CD4-positive, alpha-beta T cell treated with Interleukin-21 for 1 hour (primary cell): ENCODE data around the gene WIPF3.
"Not testable (repeated sequence)": the region's sequence is repeated elsewhere in the genome, so short reads cannot be mapped to it uniquely, and the experiment has no call there.

Experiments
- DNase-seq: peaks from one replicate; pipeline ENCODE4 v3.0.0-alpha.2; 2020

WIPF3 gene

DNA sequence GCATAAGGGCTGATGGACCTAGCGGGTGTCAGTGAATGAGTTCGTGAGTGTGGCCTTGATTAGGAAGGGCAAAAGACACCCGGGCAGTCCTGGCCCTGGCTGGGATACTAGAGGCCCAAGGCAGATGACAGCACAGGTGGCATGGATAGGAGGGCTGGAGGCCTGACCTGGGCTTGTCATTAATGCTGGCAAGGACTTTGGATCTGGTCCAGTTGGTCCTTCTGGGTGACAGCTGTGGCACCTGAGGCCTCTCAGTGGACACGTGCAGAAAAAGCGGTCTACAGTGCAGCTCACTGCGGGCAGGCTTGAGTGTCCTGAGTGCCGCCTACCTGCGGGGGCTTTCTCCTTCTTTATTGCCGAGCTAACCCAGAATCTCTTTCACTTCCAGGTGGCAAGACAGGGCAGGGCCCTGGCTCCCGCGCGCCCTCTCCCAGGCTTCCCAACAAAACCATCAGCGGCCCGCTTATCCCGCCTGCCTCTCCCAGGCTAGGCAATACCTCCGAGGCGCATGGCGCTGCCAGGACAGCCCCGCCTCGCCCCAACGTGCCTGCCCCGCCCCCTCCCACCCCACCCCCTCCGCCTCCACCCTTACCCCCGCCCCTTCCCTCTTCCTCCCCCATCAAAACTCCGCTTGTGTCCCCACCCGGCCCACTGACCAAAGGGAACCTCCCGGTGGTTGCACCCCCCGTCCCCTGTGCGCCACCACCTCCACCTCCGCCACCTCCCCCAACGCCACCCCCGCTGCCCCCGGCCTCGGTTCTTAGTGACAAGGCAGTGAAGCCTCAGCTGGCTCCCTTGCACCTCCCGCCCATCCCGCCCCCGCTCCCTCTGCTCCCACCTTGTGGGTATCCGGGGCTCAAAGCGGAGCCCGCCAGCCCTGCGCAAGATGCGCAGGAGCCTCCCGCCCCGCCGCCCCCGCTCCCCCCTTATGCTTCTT is 77.4 kb downstream of the WIPF3 start:
- no peak for DNase-seq

DNA sequence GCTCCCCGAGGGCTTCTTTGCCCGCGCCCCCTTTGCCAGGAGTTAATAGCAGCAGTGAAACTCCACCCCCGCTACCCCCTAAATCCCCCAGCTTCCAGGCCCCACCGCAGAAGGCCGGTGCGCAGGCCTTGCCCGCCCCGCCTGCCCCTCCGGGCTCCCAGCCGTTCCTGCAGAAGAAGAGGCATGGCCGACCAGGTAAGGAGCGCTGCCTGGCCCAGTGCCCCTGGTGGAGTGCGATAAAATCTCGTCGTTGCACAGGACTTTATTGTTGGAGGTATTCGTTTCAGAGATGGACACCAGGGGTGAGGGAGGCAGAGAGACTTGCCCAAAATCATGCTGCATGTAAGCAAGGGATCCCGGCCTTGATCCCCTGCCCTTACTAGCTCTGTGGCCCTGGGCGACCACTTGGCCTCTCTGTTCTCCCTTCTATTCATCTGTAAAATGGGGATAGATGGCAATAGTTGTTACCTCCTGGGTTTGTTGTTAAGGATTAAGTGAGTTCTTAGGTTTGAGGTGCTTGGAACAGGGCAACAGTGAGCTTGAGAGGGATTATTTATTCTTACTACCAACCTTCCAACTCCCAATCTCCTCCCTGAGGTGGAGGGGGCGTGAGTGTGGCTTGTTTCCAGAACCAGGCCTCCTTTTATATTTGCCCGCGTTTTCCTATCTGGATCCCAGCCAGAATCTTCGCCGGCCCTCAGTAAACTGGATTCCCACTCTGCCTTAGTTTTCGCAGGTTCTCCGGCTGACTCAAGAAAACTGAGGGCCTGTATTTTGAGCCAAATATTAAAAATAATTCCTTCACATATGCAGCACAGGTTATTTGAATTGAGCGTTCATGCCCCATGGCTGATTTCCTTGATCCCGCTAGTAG is 78.3 kb downstream of the WIPF3 start:
- no peak for DNase-seq

- DNase-seq, result no peak
These were observed 79.3 kb downstream of the WIPF3 start for GRCh38 chr7:29885626-29886025.

- no peak for DNase-seq
These were observed 80.5 kb downstream of the WIPF3 start for GRCh38 chr7:29886827-29887226.

DNA sequence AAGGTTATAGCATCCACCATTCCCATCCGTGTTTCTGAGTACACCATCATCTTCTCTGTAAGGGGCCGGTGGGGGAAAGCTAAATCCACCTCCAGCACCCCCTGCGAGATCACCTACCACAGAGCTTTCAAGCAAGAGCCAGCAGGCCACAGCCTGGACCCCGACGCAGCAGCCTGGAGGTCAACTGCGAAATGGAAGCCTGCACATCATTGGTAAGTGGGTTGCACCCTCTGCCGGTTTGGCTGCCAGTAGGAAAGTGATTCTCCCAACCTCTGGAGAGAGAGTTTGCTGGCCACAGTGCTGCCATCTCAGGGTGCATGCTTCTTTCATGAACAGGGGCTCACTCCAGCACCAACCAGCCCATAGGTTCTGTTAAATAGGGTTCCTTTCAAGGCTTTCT is 81.7 kb downstream of the WIPF3 start:
- no peak for DNase-seq

GRCh38 chr7:29889288-29889687 is 83.0 kb downstream of the WIPF3 start:
- no peak for DNase-seq

- DNase-seq, result no peak
These were observed 83.9 kb downstream of the WIPF3 start for GRCh38 chr7:29890251-29890650.

- DNase-seq, result not testable (repeated sequence)
These were observed 84.5 kb downstream of the WIPF3 start for GRCh38 chr7:29890786-29891185.

DNA sequence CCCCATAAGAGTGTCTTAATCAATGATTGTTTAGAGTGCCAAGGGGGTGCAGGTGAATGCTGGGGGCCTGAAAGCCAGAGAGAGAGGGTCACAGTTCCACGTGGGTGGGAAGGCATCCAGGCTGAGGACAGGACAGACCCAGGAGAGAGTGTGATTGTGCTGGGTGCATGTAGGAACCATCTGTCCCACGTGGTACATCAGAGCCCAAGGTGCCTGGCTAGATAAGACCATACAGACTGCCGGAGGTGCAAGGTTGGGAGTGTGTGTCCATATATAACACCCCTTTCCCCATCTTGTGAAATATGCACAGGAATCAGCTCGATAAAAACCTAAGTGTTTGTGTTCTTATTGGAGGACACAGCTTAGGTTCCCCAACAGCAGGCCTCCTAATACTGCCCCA is 85.5 kb downstream of the WIPF3 start:
- no peak for DNase-seq

DNA sequence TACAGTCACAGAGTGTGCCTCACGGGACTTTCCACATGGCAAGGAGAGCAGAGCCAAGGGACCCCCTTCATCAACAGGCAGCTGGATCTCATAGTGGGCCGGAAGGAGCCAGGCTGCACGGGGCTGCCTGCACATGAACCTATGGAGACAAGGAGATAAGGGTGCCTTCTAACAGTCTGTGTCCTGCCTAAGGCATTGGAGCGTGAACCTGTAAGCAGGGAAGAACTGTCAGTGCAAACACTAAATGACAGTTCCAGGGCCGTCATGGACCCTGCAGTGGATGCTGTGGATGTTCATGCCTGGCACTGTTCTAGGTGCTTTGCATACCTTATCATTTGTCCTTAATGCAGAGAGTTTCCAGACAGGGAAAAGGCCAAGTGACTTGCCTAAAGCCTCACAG is 85.9 kb downstream of the WIPF3 start:
- no peak for DNase-seq

DNA sequence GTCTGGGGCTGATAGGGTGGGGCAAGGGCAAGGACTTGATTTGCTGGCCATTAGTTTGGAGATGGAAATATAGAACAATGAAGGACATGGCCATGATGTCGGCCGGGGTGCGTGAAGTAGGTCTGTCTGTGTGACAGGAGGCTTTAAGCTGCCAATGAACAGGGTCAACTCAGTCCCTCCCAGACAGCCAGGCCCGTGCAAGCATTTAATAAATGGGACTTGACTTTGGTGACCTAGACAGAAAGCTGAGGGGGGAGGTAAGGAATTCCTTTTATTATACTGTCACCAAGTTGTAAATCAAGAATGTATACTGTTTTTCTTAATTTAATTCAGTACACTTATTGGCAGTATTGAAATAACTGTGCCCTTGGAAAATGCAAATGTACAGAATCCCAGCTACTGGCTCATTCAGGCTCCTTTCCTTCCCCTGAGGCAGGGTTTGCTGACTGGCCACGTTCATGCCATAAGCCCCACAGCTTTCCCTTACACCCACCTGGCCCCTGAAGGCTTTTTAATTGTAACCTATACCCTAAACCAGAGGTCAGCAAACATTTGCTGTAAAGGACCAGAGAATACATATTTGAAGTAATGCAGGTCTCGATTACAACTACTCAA is 87.2 kb downstream of the WIPF3 start:
- DNase-seq, result no peak

GRCh38 chr7:29894256-29894655 is 87.9 kb downstream of the WIPF3 start:
- DNase-seq, result no peak

DNA sequence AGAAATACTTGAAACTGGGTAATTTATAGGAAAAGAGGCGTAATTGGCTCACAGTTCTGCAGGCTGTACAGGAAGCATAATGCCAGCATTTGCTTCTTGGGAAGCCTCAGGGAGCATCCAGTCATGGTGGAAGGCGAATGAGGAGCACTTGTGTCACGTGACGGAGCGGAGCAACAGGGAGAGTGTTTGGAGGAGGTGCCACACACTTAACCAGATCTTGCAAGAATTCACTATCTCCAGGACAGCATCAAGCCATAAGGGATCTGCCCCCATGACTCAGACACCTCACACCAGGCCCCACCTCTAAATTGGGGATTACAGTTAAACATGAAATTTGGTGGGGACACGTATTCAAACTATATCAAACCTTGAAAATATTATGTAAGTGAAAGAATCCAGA is 89.3 kb downstream of the WIPF3 start:
- DNase-seq, result no peak

DNA sequence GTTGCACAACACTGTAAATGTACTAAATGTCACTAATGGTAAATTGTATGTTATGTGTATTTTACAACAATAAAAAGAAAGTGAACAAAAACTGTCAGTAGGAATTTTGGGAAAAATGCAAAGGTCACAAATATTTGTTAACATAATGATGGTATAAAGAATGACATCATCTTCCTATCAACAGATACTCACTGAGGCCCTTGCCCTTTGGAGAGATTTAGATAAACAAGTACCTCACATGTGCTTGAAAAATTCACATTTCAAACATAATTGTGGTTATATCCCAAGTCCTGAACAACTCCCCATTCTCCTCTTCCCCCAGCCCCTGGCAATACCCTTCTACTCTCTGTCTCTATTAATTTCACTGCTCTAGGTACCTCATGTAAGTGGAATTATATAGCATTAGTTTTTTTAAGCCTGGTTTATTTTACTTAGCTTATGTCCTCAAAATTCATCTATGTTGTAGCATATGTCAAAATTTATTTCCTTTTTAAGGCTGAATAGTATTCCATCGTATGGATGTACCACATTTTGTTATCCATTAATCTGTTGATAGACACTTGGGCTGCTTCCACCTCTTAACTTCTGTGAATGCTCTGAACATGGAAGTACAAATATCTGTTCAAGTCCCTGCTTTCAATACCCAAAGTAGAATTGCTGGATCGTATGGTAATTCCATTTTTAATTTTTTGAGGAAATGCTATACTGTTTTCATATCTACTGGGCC is 90.5 kb downstream of the WIPF3 start:
- no peak for DNase-seq

- DNase-seq, result no peak
These were observed 92.0 kb downstream of the WIPF3 start for GRCh38 chr7:29898301-29898700.

DNA sequence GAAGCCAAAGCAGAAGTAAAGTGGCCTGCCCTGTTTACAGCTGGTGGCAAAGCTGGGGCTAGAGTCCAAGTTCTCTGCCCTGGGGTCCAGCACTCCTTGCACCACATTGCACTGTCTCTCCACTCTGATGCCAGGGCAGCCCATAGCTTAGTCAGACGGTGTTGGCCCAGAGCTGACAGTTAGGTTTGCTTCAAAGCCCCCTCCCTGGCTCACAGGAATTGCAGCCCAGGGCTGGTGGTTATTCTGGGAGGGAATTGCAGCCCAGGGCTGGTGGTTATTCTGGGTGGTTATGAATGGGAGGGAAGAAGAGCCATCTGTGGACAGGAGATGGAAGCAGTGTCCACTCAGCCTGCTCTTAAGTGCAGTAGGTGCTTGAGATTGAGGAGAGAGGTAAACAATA is 94.4 kb downstream of the WIPF3 start:
- no peak for DNase-seq

DNA sequence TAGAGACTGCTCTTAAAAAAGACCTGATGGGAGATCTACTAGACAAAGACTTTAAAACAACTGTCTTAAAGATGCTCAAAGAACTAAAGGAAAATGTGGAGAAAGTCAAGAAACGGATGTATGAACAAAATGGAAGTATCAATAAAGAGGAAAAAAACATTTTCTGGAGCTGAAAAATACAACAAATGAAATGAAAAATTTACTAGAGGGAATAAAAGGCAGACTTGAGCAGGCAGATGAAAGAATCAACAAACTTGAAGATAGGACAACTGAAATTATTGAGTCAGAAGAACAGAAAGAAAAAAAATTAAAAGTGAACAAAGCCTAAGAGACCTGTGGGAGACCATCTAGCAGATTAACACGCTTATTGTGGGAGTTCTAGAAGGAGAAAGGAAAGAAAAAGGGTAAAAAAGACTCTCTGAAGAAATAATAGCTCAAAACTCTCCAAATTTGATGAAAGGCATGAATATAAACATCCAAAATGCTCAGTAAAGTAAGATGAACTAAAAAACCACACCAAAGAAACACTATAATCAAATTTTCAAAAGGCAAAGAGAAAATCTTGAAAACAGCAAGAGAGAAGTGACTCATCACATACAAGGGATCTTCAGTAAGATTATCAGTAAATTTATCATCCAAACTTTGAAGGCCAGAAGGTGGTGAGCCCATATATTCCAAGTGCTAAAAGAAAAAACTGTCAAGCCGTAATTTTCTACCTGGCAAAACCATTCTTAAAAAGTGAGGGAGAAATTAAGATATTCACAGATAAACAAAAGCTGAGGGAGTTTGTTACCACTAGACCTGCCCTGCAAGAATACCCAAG is 100.1 kb downstream of the WIPF3 start:
- no peak for DNase-seq

DNA sequence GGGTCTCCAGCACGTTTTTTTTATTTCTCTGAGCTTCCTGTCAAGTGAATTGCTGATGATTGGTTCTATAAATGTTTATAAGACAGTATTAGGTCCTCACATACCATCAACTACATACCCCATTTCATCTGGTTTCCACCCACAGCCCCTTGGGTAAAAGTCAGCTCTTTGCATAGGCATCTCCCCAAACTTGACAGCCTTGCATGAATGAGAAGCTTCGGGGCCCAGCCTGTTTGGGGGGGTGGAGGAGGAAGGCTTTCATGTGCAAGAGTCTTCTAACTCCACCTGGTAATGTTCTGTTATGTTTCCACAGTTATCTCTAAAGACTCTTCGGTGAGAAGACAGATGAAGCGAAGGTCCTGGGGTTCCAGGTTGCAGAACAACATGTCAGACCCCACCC is 107.9 kb downstream of the WIPF3 start:
- DNase-seq, result no peak

GRCh38 chr7:29915481-29916215 is 109.3 kb downstream of the WIPF3 start:
- DNase-seq, result no peak

DNA sequence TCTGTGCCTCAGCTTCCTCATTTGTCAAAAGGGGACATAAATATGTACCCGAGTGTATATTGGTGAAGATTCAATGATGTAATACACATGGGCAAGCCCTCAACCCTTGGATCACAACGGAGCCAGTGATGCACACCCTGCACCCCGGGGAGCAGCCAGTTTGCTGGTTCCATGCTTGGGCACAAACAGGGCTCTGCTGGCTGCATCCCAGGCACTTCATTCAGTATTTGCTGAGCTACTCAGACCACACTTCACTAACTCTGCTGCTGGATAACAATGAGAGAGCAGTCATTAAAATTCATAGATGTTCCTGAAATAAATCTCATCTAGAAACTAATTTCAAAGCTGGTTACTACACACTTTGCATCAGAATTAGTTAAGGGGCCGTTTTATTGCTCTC is 111.3 kb downstream of the WIPF3 start:
- no peak for DNase-seq

DNA sequence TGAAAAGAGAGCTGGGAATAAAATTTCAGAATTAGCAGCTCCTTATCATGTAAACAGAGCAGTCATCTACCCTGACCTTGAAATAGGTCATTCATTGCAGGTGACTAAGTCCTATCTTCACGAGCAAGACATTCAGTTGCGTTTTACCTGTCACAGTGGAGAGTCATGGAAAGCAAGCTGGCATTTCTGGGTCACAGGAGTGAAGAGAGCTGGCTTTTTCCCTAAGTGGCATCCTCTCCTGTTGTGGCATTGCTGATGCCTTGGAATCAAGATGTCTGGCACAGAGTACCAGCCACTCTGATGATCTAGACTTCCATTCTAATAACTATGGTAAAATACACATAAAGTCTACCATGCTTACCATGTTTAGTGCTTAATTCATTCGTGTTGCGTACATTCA is 112.5 kb downstream of the WIPF3 start:
- no peak for DNase-seq
